Upper lobe of left lung (tissue), 6 donors: ENCODE measurements around the gene TBC1D16. TPM values are rescaled to one million over a fixed set of nuclear protein-coding genes. Genes with fewer than 3 reads are reported as not detected.

ENCODE experiments used
- ATAC-seq, 2 donors: fragments of 200-7000 bp; cut with Tn5 transposase; one replicate each; pipeline ENCODE4 v1.9.1; 2022; ENCODE audit warnings: mild to moderate bottlenecking in 2 of 2, moderate library complexity in 2 of 2; ENCODE audit not compliant: low FRiP score in 2 of 2
- DNase-seq, 2 donors: peaks; one replicate each; pipeline ENCODE4 v3.0.0-alpha.2; 2019 to 2020
- H3K27ac ChIP-seq, 4 donors: fragments of 200-600 bp; sonication (generic); one replicate each; pipeline ENCODE4 v1.5.1; 2016 to 2019
- H3K27me3 ChIP-seq, 4 donors: fragments of 200-600 bp; sonication (generic); one replicate each; pipeline ENCODE4 v1.5.1; 2017 to 2019
- H3K36me3 ChIP-seq, 4 donors: fragments of 200-600 bp; sonication (generic); one replicate each; pipeline ENCODE4 v1.5.1; 2016 to 2019
- H3K4me1 ChIP-seq, 4 donors: fragments of 200-600 bp; sonication (generic); one replicate each; pipeline ENCODE4 v1.5.1; 2018 to 2019
- H3K4me3 ChIP-seq, 4 donors: fragments of 200-600 bp; sonication (generic); one replicate each; pipeline ENCODE4 v1.5.1; 2017 to 2019; ENCODE audit warnings: mild to moderate bottlenecking in 2 of 4, moderate library complexity in 1 of 4
- H3K9me3 ChIP-seq, 4 donors: fragments of 200-600 bp; sonication (generic); one replicate each; pipeline ENCODE4 v1.5.1; 2018 to 2019
- EP300 ChIP-seq, 4 donors: sonication (generic); formaldehyde crosslinking; IDR thresholded peaks; one replicate each; pipeline ENCODE4 v1.5.1; 2017; ENCODE audit warnings: antibody characterized with exemption in 4 of 4, control low read depth in 2 of 4
- POLR2A ChIP-seq, 4 donors: fragments of 450-650 bp; IDR thresholded peaks; one replicate each; pipeline ENCODE4 v1.5.1; 2016 to 2017; ENCODE audit warnings: antibody characterized with exemption in 4 of 4, mild to moderate bottlenecking in 2 of 4
- POLR2AphosphoS5 ChIP-seq, 2 donors: sonication (generic); formaldehyde crosslinking; IDR thresholded peaks; one replicate each; pipeline ENCODE4 v1.5.1; 2017; ENCODE audit warnings: antibody characterized with exemption in 2 of 2
- WGBS, 2 donors: methylation state at CpG; one replicate each; pipeline ENCODE4 v1.1.5; 2017 to 2018; 5-methylcytosine and 5-hydroxymethylcytosine counted together
- total RNA-seq, 6 donors: library from RNA; depleted of rRNA in 4 of 6; stranded (reverse); fragments of >200 nt in 4 of 6; gene quantifications; one replicate each; pipeline versions ENCODE4 v1.1.0 to v1.2.1, GENCODE V29; 2016 to 2021
- TF ChIP-seq, protein P1 (sequence below), 6 experiments: fragments of 450-650 bp in 4 of 6; fragments of 200-600 bp in 2 of 6; sonication (generic) in 2 of 6; IDR thresholded peaks; one replicate each; pipeline ENCODE4 v1.5.1; 2016 to 2019; ENCODE audit warnings: antibody characterized with exemption in 6 of 6
- donor health status: DM: no; HTN: no; CAD: no; lungs with moderate emphysema.
- donor health status: DM: no; HTN: yes; CAD: no; lungs with severe emphysema.

The TBC1D16 gene
- total RNA-seq, 6 donors from 2014 or later, result 15.6 to 60.8 (median 24.1) TPM

- Histone ChIP-seq H3K9me3 (no peaks in the 10 kb centered on the region), H3K27me3 (no peaks in the 10 kb centered on the region), H3K4me3 (no peak overlapping the region), H3K27ac (no peak overlapping the region), H3K36me3 (no peaks in the 10 kb centered on the region), H3K4me1 (peaks cover 14 to 20% (median 18%) of the 10 kb centered on the region in 4 donors)
- TF ChIP-seq, protein P1, sequence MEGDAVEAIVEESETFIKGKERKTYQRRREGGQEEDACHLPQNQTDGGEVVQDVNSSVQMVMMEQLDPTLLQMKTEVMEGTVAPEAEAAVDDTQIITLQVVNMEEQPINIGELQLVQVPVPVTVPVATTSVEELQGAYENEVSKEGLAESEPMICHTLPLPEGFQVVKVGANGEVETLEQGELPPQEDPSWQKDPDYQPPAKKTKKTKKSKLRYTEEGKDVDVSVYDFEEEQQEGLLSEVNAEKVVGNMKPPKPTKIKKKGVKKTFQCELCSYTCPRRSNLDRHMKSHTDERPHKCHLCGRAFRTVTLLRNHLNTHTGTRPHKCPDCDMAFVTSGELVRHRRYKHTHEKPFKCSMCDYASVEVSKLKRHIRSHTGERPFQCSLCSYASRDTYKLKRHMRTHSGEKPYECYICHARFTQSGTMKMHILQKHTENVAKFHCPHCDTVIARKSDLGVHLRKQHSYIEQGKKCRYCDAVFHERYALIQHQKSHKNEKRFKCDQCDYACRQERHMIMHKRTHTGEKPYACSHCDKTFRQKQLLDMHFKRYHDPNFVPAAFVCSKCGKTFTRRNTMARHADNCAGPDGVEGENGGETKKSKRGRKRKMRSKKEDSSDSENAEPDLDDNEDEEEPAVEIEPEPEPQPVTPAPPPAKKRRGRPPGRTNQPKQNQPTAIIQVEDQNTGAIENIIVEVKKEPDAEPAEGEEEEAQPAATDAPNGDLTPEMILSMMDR (IDR thresholded peaks at IDR 0.05), result peak in 4 of 6 experiments; percentile 9 to 62 (median 53)
- TF ChIP-seq POLR2A (IDR thresholded peaks at IDR 0.05), result peak in 1 of 4 donors; percentile 19
- no peak for TF ChIP-seq POLR2AphosphoS5 (IDR thresholded peaks at IDR 0.05)
- 28 to 29% methylated on average over 11 to 19 of the region's 23 CpGs for WGBS, 2 donors
- DNase-seq (peak; percentile 76 to 87), ATAC-seq (peak; percentile 34 to 70)
Measured at GRCh38 chr17:79915850-79916430, 119.7 kb downstream of the TBC1D16 start.

GRCh38 chr17:79914813-79915740, 120.6 kb downstream of the TBC1D16 start:
- peak in 1 of 2 donors; percentile 50 for DNase-seq
- Histone ChIP-seq H3K9me3 (no peaks in the 10 kb centered on the region), H3K27ac (no peak overlapping the region), H3K27me3 (no peaks in the 10 kb centered on the region), H3K4me3 (no peak overlapping the region), H3K36me3 (no peaks in the 10 kb centered on the region), H3K4me1 (peaks cover 14 to 20% (median 18%) of the 10 kb centered on the region in 4 donors)
- 61 to 71% methylated on average over 15 to 18 of the region's 19 CpGs for WGBS, 2 donors
- TF ChIP-seq POLR2A (IDR thresholded peaks at IDR 0.05) (no peak), EP300 (IDR thresholded peaks at IDR 0.05) (no peak), POLR2AphosphoS5 (IDR thresholded peaks at IDR 0.05) (no peak)
- TF ChIP-seq, protein P1 (IDR thresholded peaks at IDR 0.05), result no peak
- no peak for ATAC-seq

DNA sequence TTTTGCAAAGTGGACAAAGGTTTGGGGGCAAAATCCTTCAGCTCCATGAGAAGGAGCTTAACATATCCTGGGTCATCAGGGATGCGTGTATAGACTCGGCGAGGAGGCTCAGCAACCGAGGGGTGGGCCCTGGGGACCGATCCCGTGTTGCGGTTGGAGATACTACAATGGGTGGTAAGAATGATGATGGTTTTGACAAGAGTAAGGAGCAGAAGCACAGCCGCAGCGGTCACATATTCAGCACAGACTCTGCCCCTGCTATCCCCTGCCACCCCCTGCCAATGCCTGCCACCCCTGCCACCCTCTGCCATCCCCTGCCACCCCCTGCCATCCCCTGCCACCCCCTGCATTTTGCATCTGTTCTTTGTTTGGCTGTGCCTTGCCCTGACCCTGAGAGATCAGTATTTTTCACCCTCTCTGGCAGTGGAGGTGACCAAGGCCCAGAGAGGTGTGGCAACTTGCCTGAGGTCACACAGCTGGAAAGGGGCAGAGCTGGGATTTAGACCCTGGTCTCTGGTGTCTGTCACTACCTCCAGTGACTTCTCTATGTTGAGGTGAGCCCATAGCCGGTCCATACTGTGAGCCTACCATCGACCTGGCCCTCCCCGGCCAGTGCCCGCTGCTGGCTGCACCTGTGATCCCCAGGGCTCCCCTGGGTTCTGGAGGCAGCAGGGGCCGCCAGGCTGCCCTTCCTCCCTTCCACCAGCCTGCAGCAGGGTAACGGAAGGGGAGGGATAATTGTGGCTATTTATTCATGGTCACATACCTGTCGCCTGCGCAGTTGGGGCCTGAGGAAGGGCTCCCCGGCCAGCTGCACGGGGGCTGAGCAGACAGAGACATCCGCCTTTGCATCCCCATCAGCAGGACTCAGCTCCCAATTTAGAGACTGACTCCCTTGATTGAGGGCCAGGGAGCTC, 121.5 kb downstream of the TBC1D16 start:
- peaks cover 7 to 13% (median 10%) of the 10 kb centered on the region in 4 donors for H3K4me1 ChIP-seq
- ATAC-seq (no peak), DNase-seq (peak in 1 of 2 donors; percentile 55)
- no peaks in the 10 kb centered on the region for H3K27me3 ChIP-seq
- no peak overlapping the region for H3K27ac ChIP-seq
- WGBS, 2 donors, result 86 to 90% methylated on average over 14 to 19 of the region's 20 CpGs
- no peak overlapping the region for H3K4me3 ChIP-seq
- no peaks in the 10 kb centered on the region for H3K36me3 ChIP-seq
- TF ChIP-seq EP300 (IDR thresholded peaks at IDR 0.05) (no peak), POLR2AphosphoS5 (IDR thresholded peaks at IDR 0.05) (no peak), POLR2A (IDR thresholded peaks at IDR 0.05) (no peak)
- TF ChIP-seq, protein P1 (IDR thresholded peaks at IDR 0.05), result no peak
- H3K9me3 ChIP-seq, result no peaks in the 10 kb centered on the region

DNA sequence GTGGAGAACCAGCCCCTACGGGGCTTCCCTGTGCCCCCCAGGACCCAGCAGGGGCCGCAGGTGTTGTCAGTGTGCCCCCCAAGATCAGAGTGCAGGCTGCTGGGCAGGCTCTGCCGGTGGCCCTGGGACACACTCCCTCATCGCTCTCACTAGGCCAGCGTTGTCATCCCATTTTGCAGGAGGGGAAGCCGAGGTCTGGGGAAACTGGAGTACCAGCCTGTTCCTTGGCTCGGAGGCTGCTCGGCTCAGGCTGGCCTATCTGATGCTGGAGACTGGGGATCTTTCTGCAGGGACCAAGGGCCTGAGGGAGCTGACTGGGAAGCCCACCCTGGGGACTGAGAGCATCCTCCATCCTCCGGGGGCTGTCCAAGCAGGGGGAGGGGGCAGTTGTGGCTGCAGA, 122.2 kb downstream of the TBC1D16 start:
- Histone ChIP-seq H3K27ac (no peak overlapping the region), H3K4me3 (no peak overlapping the region), H3K27me3 (no peaks in the 10 kb centered on the region), H3K4me1 (peaks cover 1 to 6% (median 4%) of the 10 kb centered on the region in 4 donors), H3K9me3 (no peaks in the 10 kb centered on the region), H3K36me3 (no peaks in the 10 kb centered on the region)
- ATAC-seq (no peak), DNase-seq (peak in 1 of 2 donors; percentile 44)
- 82 to 94% methylated on average over 5 to 9 of the region's 9 CpGs for WGBS, 2 donors
- TF ChIP-seq POLR2A (IDR thresholded peaks at IDR 0.05) (no peak), EP300 (IDR thresholded peaks at IDR 0.05) (no peak), POLR2AphosphoS5 (IDR thresholded peaks at IDR 0.05) (no peak)
- TF ChIP-seq, protein P1 (IDR thresholded peaks at IDR 0.05), result no peak
